ENCODE measurements around the gene LCE2B.
"Not testable (repeated sequence)": the region's sequence is repeated elsewhere in the genome, so short reads cannot be mapped to it uniquely, and the experiment has no call there.

DNA sequence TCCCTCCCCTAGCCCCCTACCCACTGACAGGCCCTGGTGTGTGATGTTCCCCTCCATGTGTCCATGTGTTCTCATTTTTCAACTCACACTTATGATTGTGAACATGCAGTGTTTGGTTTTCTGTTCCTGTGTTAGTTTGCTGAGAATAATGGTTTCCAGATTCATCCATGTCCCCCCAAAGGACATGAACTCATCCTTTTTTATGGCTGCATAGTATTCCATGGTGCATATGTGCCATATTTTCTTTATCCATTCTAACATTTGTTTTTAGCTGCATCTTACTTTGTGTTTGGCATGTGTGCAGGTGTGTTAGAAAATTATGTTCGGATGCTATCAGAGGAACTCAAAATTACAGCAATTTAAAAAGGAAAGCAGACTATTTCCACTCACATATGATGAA is 19.8 kb upstream of the LCE2B start:
- TF ChIP-seq, protein P1, sequence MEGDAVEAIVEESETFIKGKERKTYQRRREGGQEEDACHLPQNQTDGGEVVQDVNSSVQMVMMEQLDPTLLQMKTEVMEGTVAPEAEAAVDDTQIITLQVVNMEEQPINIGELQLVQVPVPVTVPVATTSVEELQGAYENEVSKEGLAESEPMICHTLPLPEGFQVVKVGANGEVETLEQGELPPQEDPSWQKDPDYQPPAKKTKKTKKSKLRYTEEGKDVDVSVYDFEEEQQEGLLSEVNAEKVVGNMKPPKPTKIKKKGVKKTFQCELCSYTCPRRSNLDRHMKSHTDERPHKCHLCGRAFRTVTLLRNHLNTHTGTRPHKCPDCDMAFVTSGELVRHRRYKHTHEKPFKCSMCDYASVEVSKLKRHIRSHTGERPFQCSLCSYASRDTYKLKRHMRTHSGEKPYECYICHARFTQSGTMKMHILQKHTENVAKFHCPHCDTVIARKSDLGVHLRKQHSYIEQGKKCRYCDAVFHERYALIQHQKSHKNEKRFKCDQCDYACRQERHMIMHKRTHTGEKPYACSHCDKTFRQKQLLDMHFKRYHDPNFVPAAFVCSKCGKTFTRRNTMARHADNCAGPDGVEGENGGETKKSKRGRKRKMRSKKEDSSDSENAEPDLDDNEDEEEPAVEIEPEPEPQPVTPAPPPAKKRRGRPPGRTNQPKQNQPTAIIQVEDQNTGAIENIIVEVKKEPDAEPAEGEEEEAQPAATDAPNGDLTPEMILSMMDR (IDR thresholded peaks at IDR 0.05): not testable (repeated sequence)
- TF ChIP-seq POLR2AphosphoS5 (IDR thresholded peaks at IDR 0.05; ENCODE audit: low read depth, low read length): not testable (repeated sequence)

Data from Panc1 (cell line).